Chondrocyte (in vitro differentiated cells): ENCODE measurements around the gene DSCAML1. TPM values are rescaled to one million over a fixed set of nuclear protein-coding genes. Genes with fewer than 3 reads are reported as not detected.

Experiments used
- DNase-seq: peaks from one replicate; pipeline ENCODE4 v3.0.0; 2021; ENCODE audit warnings: mixed read lengths, low spot score
- H3K27ac Mint-ChIP-seq: one replicate; pipeline ENCODE4 v1.8.0; 2021; ENCODE audit warnings: mild to moderate bottlenecking, moderate library complexity, mixed read lengths; ENCODE audit not compliant: unreplicated experiment
- H3K27me3 Mint-ChIP-seq: 2 replicates; pipeline ENCODE4 v1.8.0; 2021; ENCODE audit warnings: low read depth, mixed read lengths
- H3K36me3 Mint-ChIP-seq: 2 replicates; pipeline ENCODE4 v1.8.0; 2021; ENCODE audit warnings: low read depth, mixed read lengths
- H3K4me1 Mint-ChIP-seq: 2 replicates; pipeline ENCODE4 v1.8.0; 2021; ENCODE audit warnings: low read depth, mild to moderate bottlenecking, mixed read lengths
- H3K4me3 Mint-ChIP-seq: one replicate; pipeline ENCODE4 v1.8.0; 2021; ENCODE audit warnings: mild to moderate bottlenecking, moderate library complexity, mixed read lengths; ENCODE audit not compliant: unreplicated experiment
- H3K9me3 Mint-ChIP-seq: 2 replicates; pipeline ENCODE4 v1.8.0; 2021; ENCODE audit warnings: low read depth, mixed read lengths
- CTCF ChIP-seq: fragments of 200-600 bp; sonication (generic); IDR thresholded peaks from 2 replicates; pipeline ENCODE4 v1.5.0; 2021; ENCODE audit warnings: antibody characterized with exemption, mild to moderate bottlenecking, moderate library complexity
- total RNA-seq: library from RNA; stranded (reverse); gene quantifications from 3 replicates; pipeline ENCODE4 v1.2.1, GENCODE V29; 2021

DSCAML1 gene
- total RNA-seq, 1 donor from 2014 or later, result not detected

GRCh38 chr11:117569911-117570310 lies 227.1 kb downstream of the DSCAML1 start:
- DNase-seq, result peak; percentile 19

GRCh38 chr11:117565709-117566108 lies 231.3 kb downstream of the DSCAML1 start:
- Mint-ChIP-seq H3K4me1 (no peaks in the 10 kb centered on the region), H3K27ac (no peak overlapping the region), H3K36me3 (no peaks in the 10 kb centered on the region), H3K27me3 (peaks cover 36% of the 10 kb centered on the region), H3K4me3 (no peak overlapping the region), H3K9me3 (no peaks in the 10 kb centered on the region)
- no peak for DNase-seq
- no peak for TF ChIP-seq CTCF

More at GRCh38 chr11:117569911-117570310, 227.1 kb downstream of the DSCAML1 start:
- Mint-ChIP-seq H3K36me3 (no peaks in the 10 kb centered on the region), H3K27ac (no peak overlapping the region), H3K4me3 (no peak overlapping the region), H3K4me1 (no peaks in the 10 kb centered on the region), H3K27me3 (peaks cover 16% of the 10 kb centered on the region), H3K9me3 (no peaks in the 10 kb centered on the region)
- no peak for TF ChIP-seq CTCF

GRCh38 chr11:117564321-117564720 lies 232.7 kb downstream of the DSCAML1 start:
- Mint-ChIP-seq H3K4me1 (no peaks in the 10 kb centered on the region), H3K36me3 (no peaks in the 10 kb centered on the region), H3K4me3 (no peak overlapping the region), H3K9me3 (no peaks in the 10 kb centered on the region), H3K27me3 (peaks cover 29% of the 10 kb centered on the region), H3K27ac (no peak overlapping the region)
- peak; percentile 35 for DNase-seq
- no peak for TF ChIP-seq CTCF

- no peaks in the 10 kb centered on the region for H3K36me3 Mint-ChIP-seq
- no peak overlapping the region for H3K27ac Mint-ChIP-seq
- no peak overlapping the region for H3K4me3 Mint-ChIP-seq
- TF ChIP-seq CTCF, result no peak
- H3K4me1 Mint-ChIP-seq, result no peaks in the 10 kb centered on the region
- peaks cover 32% of the 10 kb centered on the region for H3K27me3 Mint-ChIP-seq
- DNase-seq, result peak; percentile 22
- no peaks in the 10 kb centered on the region for H3K9me3 Mint-ChIP-seq
Measured at GRCh38 chr11:117563556-117563955, 233.5 kb downstream of the DSCAML1 start.

- H3K27me3 Mint-ChIP-seq, result peaks cover 40% of the 10 kb centered on the region
- no peak for TF ChIP-seq CTCF
- no peak overlapping the region for H3K27ac Mint-ChIP-seq
- H3K4me1 Mint-ChIP-seq, result no peaks in the 10 kb centered on the region
- H3K4me3 Mint-ChIP-seq, result no peak overlapping the region
- H3K9me3 Mint-ChIP-seq, result no peaks in the 10 kb centered on the region
- H3K36me3 Mint-ChIP-seq, result no peaks in the 10 kb centered on the region
- DNase-seq, result peak; percentile 53
Measured at GRCh38 chr11:117562136-117562535, 234.9 kb downstream of the DSCAML1 start.
